IPS-18c (cell line): ENCODE results near the gene COL18A1.
A peak's percentile ranks its signal among the peaks of the same experiment; 100 is the strongest.

Experiments
- H3K4me3 ChIP-seq: 2 replicates; pipeline ENCODE4 v1.7.0; 2013; ENCODE audit warnings: low read depth, mild to moderate bottlenecking, low read length, moderate library complexity; ENCODE audit not compliant: insufficient read depth
- H3K9me3 ChIP-seq: one replicate; pipeline ENCODE4 v1.6.1; 2013; ENCODE audit warnings: mild to moderate bottlenecking, low read length, moderate library complexity; ENCODE audit not compliant: control insufficient read depth, insufficient read depth

COL18A1 gene

GRCh38 chr21:45390121-45390751 is 14.7 kb upstream of the COL18A1 start:
- Histone ChIP-seq H3K9me3 (no peaks in the 10 kb centered on the region), H3K4me3 (no peak overlapping the region)

GRCh38 chr21:45390831-45391742 is 13.9 kb upstream of the COL18A1 start:
- Histone ChIP-seq H3K4me3 (no peak overlapping the region), H3K9me3 (no peaks in the 10 kb centered on the region)

- no peak overlapping the region for H3K4me3 ChIP-seq
These were observed 13.0 kb upstream of the COL18A1 start for GRCh38 chr21:45391743-45392572.

GRCh38 chr21:45392573-45392971 is 12.4 kb upstream of the COL18A1 start:
- peaks cover 2% of the 10 kb centered on the region for H3K9me3 ChIP-seq
- H3K4me3 ChIP-seq, result no peak overlapping the region

More at GRCh38 chr21:45391743-45392572, 13.0 kb upstream of the COL18A1 start:
- H3K9me3 ChIP-seq, result peaks cover 2% of the 10 kb centered on the region

GRCh38 chr21:45393021-45393420 is 11.9 kb upstream of the COL18A1 start:
- peaks cover 2% of the 10 kb centered on the region for H3K9me3 ChIP-seq
- no peak overlapping the region for H3K4me3 ChIP-seq

- peaks cover 2% of the 10 kb centered on the region for H3K9me3 ChIP-seq
- no peak overlapping the region for H3K4me3 ChIP-seq
These were observed 10.9 kb upstream of the COL18A1 start for GRCh38 chr21:45393833-45394638.

- Histone ChIP-seq H3K4me3 (no peak overlapping the region), H3K9me3 (peaks cover 2% of the 10 kb centered on the region)
These were observed 8.4 kb upstream of the COL18A1 start for GRCh38 chr21:45396620-45396995.

GRCh38 chr21:45397381-45397780 is 7.6 kb upstream of the COL18A1 start:
- Histone ChIP-seq H3K4me3 (no peak overlapping the region), H3K9me3 (peaks cover 2% of the 10 kb centered on the region)

GRCh38 chr21:45401054-45401518 is 3.9 kb upstream of the COL18A1 start:
- Histone ChIP-seq H3K9me3 (peaks cover 5% of the 10 kb centered on the region), H3K4me3 (no peak overlapping the region)

- Histone ChIP-seq H3K9me3 (peaks cover 3% of the 10 kb centered on the region), H3K4me3 (no peak overlapping the region)
These were observed 2.8 kb upstream of the COL18A1 start for GRCh38 chr21:45401916-45402900.

GRCh38 chr21:45403133-45403824 is 1.7 kb upstream of the COL18A1 start:
- Histone ChIP-seq H3K9me3 (peaks cover 3% of the 10 kb centered on the region), H3K4me3 (no peak overlapping the region)

GRCh38 chr21:45403825-45404729 is 888 bp upstream of the COL18A1 start:
- H3K4me3 ChIP-seq, result peak overlapping the region; percentile 61
- peaks cover 3% of the 10 kb centered on the region for H3K9me3 ChIP-seq

- Histone ChIP-seq H3K4me3 (peak overlapping the region; percentile 71), H3K9me3 (peaks cover 3% of the 10 kb centered on the region)
These were observed 380 bp downstream of the COL18A1 start for GRCh38 chr21:45405271-45405818.
